SK-N-MC (cell line): ENCODE data around the gene AQP5.

Source experiments
- EZH2 ChIP-seq: fragments of 200-600 bp; sonication (generic); IDR thresholded peaks from one replicate; pipeline ENCODE4 v1.6.1; 2017; ENCODE audit warnings: antibody characterized with exemption
- FOXP2 ChIP-seq: optimal IDR thresholded peaks from 2 replicates; pipeline ENCODE3; 2011; ENCODE audit warnings: mild to moderate bottlenecking, moderate library complexity; ENCODE audit not compliant: insufficient read depth; ENCODE audit errors: extremely low read length, control extremely low read depth
- POLR2AphosphoS5 ChIP-seq: IDR thresholded peaks from 2 replicates; pipeline ENCODE4 v1.6.1; 2012; ENCODE audit warnings: mild to moderate bottlenecking, low read depth, low read length, borderline replicate concordance

DNA sequence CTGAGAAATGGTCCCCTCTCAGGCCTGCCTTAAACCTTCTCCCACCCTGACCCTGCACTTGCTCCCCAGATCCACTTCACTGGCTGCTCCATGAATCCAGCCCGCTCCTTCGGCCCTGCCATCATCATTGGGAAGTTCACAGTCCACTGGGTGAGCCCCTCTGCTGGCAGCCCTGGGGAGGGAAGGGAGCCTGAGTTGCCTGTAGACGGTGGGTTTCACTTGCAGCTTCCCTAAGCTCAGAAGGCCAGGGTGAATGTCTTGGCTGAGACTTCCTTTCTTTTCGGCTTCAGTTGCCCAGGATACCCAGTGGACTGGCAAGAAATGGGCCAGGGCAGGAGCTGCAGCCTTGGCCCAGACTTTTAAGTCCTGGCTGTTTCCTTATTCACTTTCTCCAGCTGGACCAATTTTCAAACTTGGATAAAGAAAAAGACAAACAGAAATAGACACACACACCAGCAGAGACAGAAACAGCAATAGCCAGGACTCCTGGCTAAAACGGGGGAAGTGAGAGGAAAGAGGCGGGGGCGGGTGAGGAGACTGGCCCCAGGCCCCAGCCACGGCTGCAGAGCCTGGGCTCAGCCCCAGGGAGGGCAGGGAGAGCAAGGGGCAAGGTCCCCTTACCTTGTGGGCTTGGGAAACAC, 13.1 kb downstream of the AQP5 start:
- TF ChIP-seq POLR2AphosphoS5 (no peak), EZH2 (no peak), FOXP2 (no peak)
